ENCODE measurements around the gene VPS18. TPM values are rescaled to one million over a fixed set of nuclear protein-coding genes. Genes with fewer than 3 reads are reported as not detected.
A peak's percentile ranks its signal among the peaks of the same experiment; 100 is the strongest.

VPS18 gene
- total RNA-seq, 2 experiments from 2014 or later, result 7.8 to 8.8 TPM

GRCh38 chr15:40942337-40942854 lies 48.1 kb downstream of the VPS18 start:
- CTCF ChIA-PET, result interaction anchor here (0.5 to 4.8 kb wide), 24 partner anchors 11 to 293 kb away, joined by 3 to 74 read pairs (median 5); partner anchors contain the start of genes CHAC1, CHP1, DLL4 and EXD1
- no peaks in the 10 kb centered on the region for H3K36me3 Mint-ChIP-seq
- POLR2A ChIA-PET, result interaction anchor here (0.8 to 3.7 kb wide), 7 partner anchors 10 to 173 kb away, joined by 3 to 45 read pairs (median 4); partner anchors contain the start of genes C15orf62, CHAC1 and DLL4

GRCh38 chr15:40942878-40943277 lies 48.6 kb downstream of the VPS18 start:
- H3K9me3 Mint-ChIP-seq, result no peaks in the 10 kb centered on the region
- DNase-seq, result no peak
- ChIA-PET CTCF (interaction anchor here (0.5 to 4.8 kb wide), 18 partner anchors 10 to 288 kb away, joined by 3 to 74 read pairs (median 6); partner anchors contain the start of genes CHAC1, CHP1, DLL4 and EXD1), POLR2A (interaction anchor here (0.8 to 3.7 kb wide), 5 partner anchors 9 to 36 kb away, joined by 3 to 45 read pairs (median 9); partner anchors contain the start of genes CHAC1 and DLL4)
- intact Hi-C loops (cut with micrococcal nuclease), result loop anchor here (10.0 kb wide), 1 partner anchor 242 kb away; no protein-coding TSS in a partner anchor
- peak overlapping the region; percentile 77 for H3K4me3 Mint-ChIP-seq
- H3K4me1 Mint-ChIP-seq (ENCODE audit: low read depth), result peaks cover 31% of the 10 kb centered on the region
- peak overlapping the region; percentile 74 for H3K27ac Mint-ChIP-seq
- H3K36me3 Mint-ChIP-seq, result no peaks in the 10 kb centered on the region
- no peaks in the 10 kb centered on the region for H3K27me3 Mint-ChIP-seq

More at GRCh38 chr15:40942337-40942854, 48.1 kb downstream of the VPS18 start:
- peak overlapping the region; percentile 77 for H3K4me3 Mint-ChIP-seq
- H3K9me3 Mint-ChIP-seq, result no peaks in the 10 kb centered on the region
- H3K27me3 Mint-ChIP-seq, result no peaks in the 10 kb centered on the region
- peak overlapping the region; percentile 74 for H3K27ac Mint-ChIP-seq
- H3K4me1 Mint-ChIP-seq (ENCODE audit: low read depth), result peaks cover 31% of the 10 kb centered on the region
- DNase-seq, result no peak
- intact Hi-C loops (cut with micrococcal nuclease), result loop anchor here (10.0 kb wide), 1 partner anchor 242 kb away; no protein-coding TSS in a partner anchor

DNA sequence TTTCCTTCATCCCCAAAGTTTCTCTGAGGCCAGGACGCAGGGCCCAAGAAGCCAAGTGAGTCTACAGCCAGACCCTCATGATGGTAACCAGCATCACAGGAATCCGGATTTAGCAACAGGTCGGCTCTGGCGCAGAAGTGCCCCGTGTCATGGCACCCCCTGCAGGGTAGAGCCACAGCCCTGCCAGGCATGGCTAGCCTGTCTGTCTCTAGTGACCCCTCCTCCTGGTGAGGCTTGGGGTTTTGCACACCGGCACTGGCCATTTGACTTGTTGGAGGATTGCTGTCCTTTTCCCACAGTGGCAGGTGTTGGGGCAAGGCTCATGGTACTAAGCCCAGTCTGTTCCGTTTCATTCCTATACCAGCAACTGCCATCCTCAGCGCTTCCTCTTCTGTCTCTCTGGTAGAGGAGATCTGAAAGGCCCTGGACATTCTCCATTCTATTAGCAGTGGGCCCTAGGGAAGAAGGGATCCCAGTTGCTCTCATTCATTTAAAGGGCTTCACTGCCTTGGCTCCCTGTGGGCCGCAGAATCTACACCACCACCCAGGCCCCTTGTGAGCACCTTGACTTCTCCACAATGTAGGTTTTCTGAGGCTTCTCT lies 49.6 kb downstream of the VPS18 start:
- Mint-ChIP-seq H3K4me1 (ENCODE audit: low read depth) (peaks cover 31% of the 10 kb centered on the region), H3K9me3 (no peaks in the 10 kb centered on the region), H3K27me3 (no peaks in the 10 kb centered on the region), H3K4me3 (peak overlapping the region; percentile 77), H3K36me3 (no peaks in the 10 kb centered on the region), H3K27ac (no peak overlapping the region)
- POLR2A ChIA-PET, result no interaction called here
- DNase-seq, result no peak
- CTCF ChIA-PET, result interaction anchor here (0.9 to 4.8 kb wide), 3 partner anchors 9 to 77 kb away, joined by 3 to 74 read pairs (median 6); partner anchors contain the start of genes CHAC1 and DLL4
- intact Hi-C loops (cut with micrococcal nuclease), result loop anchor here (10.0 kb wide), 1 partner anchor 241 kb away; no protein-coding TSS in a partner anchor

GRCh38 chr15:40944510-40945296 lies 50.5 kb downstream of the VPS18 start:
- POLR2A ChIA-PET, result no interaction called here
- no peaks in the 10 kb centered on the region for H3K36me3 Mint-ChIP-seq
- no peaks in the 10 kb centered on the region for H3K27me3 Mint-ChIP-seq
- H3K9me3 Mint-ChIP-seq, result no peaks in the 10 kb centered on the region
- no peak overlapping the region for H3K4me3 Mint-ChIP-seq
- intact Hi-C loops (cut with micrococcal nuclease), result loop anchor here (10.0 kb wide), 1 partner anchor 240 kb away; no protein-coding TSS in a partner anchor
- H3K27ac Mint-ChIP-seq, result no peak overlapping the region
- DNase-seq, result no peak
- H3K4me1 Mint-ChIP-seq (ENCODE audit: low read depth), result peaks cover 31% of the 10 kb centered on the region
- CTCF ChIA-PET, result interaction anchor here (1.6 to 1.7 kb wide), 2 partner anchors 14 to 39 kb away, joined by 5 to 8 read pairs; no protein-coding TSS in a partner anchor

GRCh38 chr15:40948706-40949473 lies 54.6 kb downstream of the VPS18 start:
- Mint-ChIP-seq H3K27ac (no peak overlapping the region), H3K9me3 (no peaks in the 10 kb centered on the region), H3K36me3 (peaks cover 5% of the 10 kb centered on the region), H3K4me3 (no peak overlapping the region), H3K27me3 (no peaks in the 10 kb centered on the region), H3K4me1 (ENCODE audit: low read depth) (peaks cover 22% of the 10 kb centered on the region)
- ChIA-PET CTCF (interaction anchor here (1.7 to 2.4 kb wide), 2 partner anchors 19 to 45 kb away, joined by 3 to 12 read pairs; no protein-coding TSS in a partner anchor), POLR2A (no interaction called here)
- intact Hi-C loops (cut with micrococcal nuclease), result loop anchor here (10.0 kb wide), 1 partner anchor 236 kb away; no protein-coding TSS in a partner anchor
- no peak for DNase-seq

DNA sequence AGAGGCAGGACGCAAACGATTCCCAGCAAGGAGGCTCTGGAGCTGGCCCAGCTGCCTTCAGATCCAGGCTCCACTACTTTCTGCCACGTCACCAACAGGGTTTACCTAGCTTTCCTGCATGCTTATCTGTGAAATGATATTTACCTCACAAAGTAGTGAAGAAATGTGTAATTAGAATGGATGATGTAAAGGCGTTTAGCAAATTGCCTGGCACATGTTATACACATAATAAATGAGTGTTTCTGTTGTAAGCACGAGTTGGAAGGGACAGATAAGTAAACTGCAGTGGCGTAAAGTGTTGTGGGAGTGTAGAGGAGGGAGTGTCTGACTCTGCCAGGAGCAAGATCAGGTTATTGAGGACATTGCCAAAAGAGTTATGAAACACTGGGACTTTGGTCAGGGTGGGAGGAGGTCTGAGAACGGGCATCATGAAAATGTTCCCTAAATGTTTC lies 55.5 kb downstream of the VPS18 start:
- H3K27me3 Mint-ChIP-seq, result no peaks in the 10 kb centered on the region
- ChIA-PET POLR2A (no interaction called here), CTCF (interaction anchor here (1.7 to 2.4 kb wide), 3 partner anchors 19 to 91 kb away, joined by 3 to 12 read pairs (median 4); no protein-coding TSS in a partner anchor)
- no peaks in the 10 kb centered on the region for H3K9me3 Mint-ChIP-seq
- intact Hi-C loops (cut with micrococcal nuclease), result loop anchor here (5.0 to 10.0 kb wide), 3 partner anchors 168 to 383 kb away; partner anchors contain the start of genes INO80, NUSAP1 and OIP5
- DNase-seq, result no peak
- peaks cover 12% of the 10 kb centered on the region for H3K36me3 Mint-ChIP-seq
- H3K27ac Mint-ChIP-seq, result no peak overlapping the region
- H3K4me1 Mint-ChIP-seq (ENCODE audit: low read depth), result peaks cover 31% of the 10 kb centered on the region
- H3K4me3 Mint-ChIP-seq, result no peak overlapping the region

- DNase-seq, result no peak
- H3K4me1 Mint-ChIP-seq (ENCODE audit: low read depth), result peaks cover 38% of the 10 kb centered on the region
- H3K9me3 Mint-ChIP-seq, result no peaks in the 10 kb centered on the region
- peak overlapping the region; percentile 95 for H3K4me3 Mint-ChIP-seq
- intact Hi-C loops (cut with micrococcal nuclease), result loop anchor here (2.0 to 5.0 kb wide), 6 partner anchors 21 to 381 kb away; partner anchors contain the start of genes CHP1, EXD1, INO80 and NUSAP1
- no peaks in the 10 kb centered on the region for H3K27me3 Mint-ChIP-seq
- POLR2A ChIA-PET, result interaction anchor here (1.2 to 2.7 kb wide), 4 partner anchors 10 to 165 kb away, joined by 3 to 45 read pairs (median 4); no protein-coding TSS in a partner anchor
- CTCF ChIA-PET, result interaction anchor here (0.8 to 6.5 kb wide), 6 partner anchors 11 to 279 kb away, joined by 3 to 69 read pairs (median 5); partner anchors contain the start of genes CHP1 and VPS18
- no peak overlapping the region for H3K27ac Mint-ChIP-seq
- H3K36me3 Mint-ChIP-seq, result peaks cover 25% of the 10 kb centered on the region
Measured at GRCh38 chr15:40951764-40952163, 57.5 kb downstream of the VPS18 start.

- Mint-ChIP-seq H3K27ac (peak overlapping the region; percentile 89), H3K27me3 (no peaks in the 10 kb centered on the region), H3K36me3 (peaks cover 25% of the 10 kb centered on the region), H3K4me3 (peak overlapping the region; percentile 95), H3K4me1 (ENCODE audit: low read depth) (peaks cover 38% of the 10 kb centered on the region), H3K9me3 (no peaks in the 10 kb centered on the region)
- intact Hi-C loops (cut with micrococcal nuclease), result loop anchor here (2.0 to 5.0 kb wide), 6 partner anchors 22 to 380 kb away; partner anchors contain the start of genes CHP1, EXD1, INO80 and NUSAP1
- POLR2A ChIA-PET, result interaction anchor here (1.1 to 2.7 kb wide), 8 partner anchors 11 to 279 kb away, joined by 3 to 45 read pairs (median 6); partner anchors contain the start of genes CHP1, EXD1 and VPS18
- CTCF ChIA-PET, result interaction anchor here (0.8 to 6.5 kb wide), 8 partner anchors 11 to 279 kb away, joined by 3 to 69 read pairs (median 4); partner anchors contain the start of genes CHP1, EXD1 and VPS18
- no peak for DNase-seq
Measured at GRCh38 chr15:40952301-40952900, 58.2 kb downstream of the VPS18 start.

DNA sequence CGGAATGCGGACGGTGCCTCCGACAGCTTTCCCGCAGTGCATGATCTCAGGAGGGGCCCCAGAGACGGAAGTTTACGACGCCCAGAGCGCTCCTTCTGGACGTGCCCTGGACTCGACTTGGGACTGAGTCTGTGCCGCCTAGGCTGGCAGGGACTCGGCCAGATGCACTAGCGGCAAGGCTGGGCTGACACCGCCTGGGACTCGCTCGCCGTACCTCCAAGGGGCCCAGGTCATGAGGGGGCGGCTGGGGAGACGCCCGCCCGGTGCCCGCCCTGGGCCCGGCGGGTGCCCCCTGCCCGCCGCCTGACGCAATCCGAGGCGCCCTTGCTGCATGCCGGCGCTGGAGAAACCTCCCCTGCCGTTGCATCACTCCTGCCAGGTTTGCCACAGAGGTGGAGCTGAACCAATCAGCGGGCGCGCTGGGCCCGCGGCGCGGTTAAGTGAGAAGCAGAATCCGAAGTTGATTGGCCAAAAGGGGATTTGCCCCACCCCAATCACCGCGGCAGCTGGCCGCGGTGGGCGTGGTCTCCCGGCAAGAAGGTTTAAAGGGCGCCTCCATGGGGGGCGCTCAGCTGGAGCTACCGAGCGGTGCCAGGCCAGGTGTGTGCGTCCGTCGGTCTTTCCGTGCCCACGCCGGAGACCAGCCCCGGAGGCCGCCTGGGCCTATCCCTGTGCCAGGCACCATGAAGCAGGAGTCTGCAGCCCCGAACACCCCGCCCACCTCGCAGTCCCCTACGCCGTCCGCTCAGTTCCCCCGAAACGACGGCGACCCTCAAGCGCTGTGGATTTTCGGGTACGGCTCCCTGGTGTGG lies 58.9 kb downstream of the VPS18 start, which contains the start of gene CHAC1:
CHAC1 (plus strand) TSS at position 571 of the 812 bp plus-strand sequence; CDS start at position 684, 113 bp downstream.
- Mint-ChIP-seq H3K27ac (peak within 1 kb of the TSS; percentile 89), H3K36me3 (peaks cover 29% of the 10 kb centered on the region), H3K4me3 (peak within 1 kb of the TSS; percentile 95), H3K4me1 (ENCODE audit: low read depth) (peaks cover 38% of the 10 kb centered on the region), H3K9me3 (no peaks in the 10 kb centered on the region), H3K27me3 (no peaks in the 10 kb centered on the region)
- intact Hi-C loops (cut with micrococcal nuclease), result loop anchor here (2.0 to 5.0 kb wide), 6 partner anchors 22 to 379 kb away; partner anchors contain the start of genes CHP1, EXD1, INO80 and NUSAP1
- ChIA-PET CTCF (interaction anchor here (0.6 to 6.5 kb wide), 12 partner anchors 9 to 278 kb away, joined by 3 to 69 read pairs (median 4); partner anchors contain the start of genes CHP1, EXD1 and VPS18), POLR2A (interaction anchor here (0.9 to 2.7 kb wide), 9 partner anchors 12 to 278 kb away, joined by 3 to 45 read pairs (median 6); partner anchors contain the start of genes CHP1, EXD1, INO80 and VPS18)
- peak; percentile 98 for DNase-seq
